Left ventricle myocardium inferior (tissue), 1 donor: Measurements from ENCODE around the gene SNTA1. TPM values are rescaled to one million over a fixed set of nuclear protein-coding genes. Genes with fewer than 3 reads are reported as not detected.
A peak's percentile ranks its signal among the peaks of the same experiment; 100 is the strongest.
"Not testable (repeated sequence)": the region's sequence is repeated elsewhere in the genome, so short reads cannot be mapped to it uniquely, and the experiment has no call there.

Experiments
- DNase-seq: peaks from one replicate; pipeline ENCODE4 v3.0.0-alpha.2; 2020
- H3K27ac ChIP-seq: fragments of 200-600 bp; replicated peaks from 2 replicates; pipeline ENCODE4 v1.8.0; 2021
- H3K27me3 ChIP-seq: fragments of 200-600 bp; 2 replicates; pipeline ENCODE4 v1.8.0; 2021; ENCODE audit warnings: low read depth
- H3K36me3 ChIP-seq: fragments of 200-600 bp; 2 replicates; pipeline ENCODE4 v1.8.0; 2021
- H3K4me1 ChIP-seq: fragments of 200-600 bp; 2 replicates; pipeline ENCODE4 v1.8.0; 2021
- H3K4me3 ChIP-seq: fragments of 200-600 bp; 2 replicates; pipeline ENCODE4 v1.8.0; 2021; ENCODE audit warnings: mild to moderate bottlenecking, moderate library complexity
- H3K9me3 ChIP-seq: fragments of 200-600 bp; replicated peaks from 2 replicates; pipeline ENCODE4 v1.8.0; 2021
- intact Hi-C: fragments of 100-400 bp; cut with micrococcal nuclease; formaldehyde crosslinking; loops from one replicate; pipeline ENCODE4 v1.11.0; 2022
- total RNA-seq: library from RNA; stranded (reverse); fragmentation: NEBNext Ultra II Directional; extraction: Animal tissue kit (Norgen Biotek cat#: 25700); gene quantifications from one replicate; pipeline ENCODE4 v1.2.1, GENCODE V29; 2021
- TF ChIP-seq, protein P1 (sequence below): fragments of 200-600 bp; IDR thresholded peaks from 2 replicates; pipeline ENCODE4 v1.8.0; 2021; ENCODE audit warnings: antibody characterized with exemption, mild to moderate bottlenecking, borderline replicate concordance
- donor health status: DM: no; HTN: yes; CAD: no; lungs with severe emphysema.

The SNTA1 gene
- total RNA-seq, 1 donor from 2014 or later = 202 TPM

DNA sequence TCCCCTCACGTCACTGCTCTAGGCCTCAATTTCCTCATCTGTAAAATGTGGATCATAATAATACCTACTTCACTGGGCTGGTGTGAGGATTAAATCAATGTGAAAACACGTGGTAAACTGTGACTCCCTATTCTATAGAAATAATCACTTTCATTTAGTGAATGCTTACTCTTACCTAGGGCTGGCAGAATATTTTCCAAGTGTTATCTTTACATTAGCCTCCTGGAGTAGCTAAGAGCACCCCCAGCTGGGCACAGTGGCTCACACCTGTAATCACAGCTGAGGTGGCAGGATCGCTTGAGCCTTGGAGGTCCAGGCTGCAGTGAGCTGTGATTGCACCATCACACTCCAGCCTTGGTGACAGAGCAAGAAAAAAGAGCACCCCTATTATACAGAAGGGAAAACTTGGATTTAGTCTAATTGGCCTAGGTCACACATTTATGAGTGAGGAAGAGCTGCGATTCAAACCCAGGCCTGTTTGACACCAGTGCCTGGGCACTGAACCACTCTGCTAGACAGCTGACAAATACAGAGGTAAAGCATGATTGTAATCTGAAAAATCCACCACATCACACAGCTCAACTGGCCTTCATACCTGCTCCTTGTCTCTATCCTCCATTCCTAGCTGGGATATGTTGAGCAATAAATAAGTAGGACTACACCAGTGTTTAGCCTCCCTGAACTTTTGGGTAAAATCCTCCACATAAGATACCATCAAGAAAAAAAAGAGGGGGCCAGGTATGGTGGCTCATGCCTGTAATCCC, 1.4 kb upstream of the SNTA1 start:
- intact Hi-C loops = no loop called here
- TF ChIP-seq, protein P1, sequence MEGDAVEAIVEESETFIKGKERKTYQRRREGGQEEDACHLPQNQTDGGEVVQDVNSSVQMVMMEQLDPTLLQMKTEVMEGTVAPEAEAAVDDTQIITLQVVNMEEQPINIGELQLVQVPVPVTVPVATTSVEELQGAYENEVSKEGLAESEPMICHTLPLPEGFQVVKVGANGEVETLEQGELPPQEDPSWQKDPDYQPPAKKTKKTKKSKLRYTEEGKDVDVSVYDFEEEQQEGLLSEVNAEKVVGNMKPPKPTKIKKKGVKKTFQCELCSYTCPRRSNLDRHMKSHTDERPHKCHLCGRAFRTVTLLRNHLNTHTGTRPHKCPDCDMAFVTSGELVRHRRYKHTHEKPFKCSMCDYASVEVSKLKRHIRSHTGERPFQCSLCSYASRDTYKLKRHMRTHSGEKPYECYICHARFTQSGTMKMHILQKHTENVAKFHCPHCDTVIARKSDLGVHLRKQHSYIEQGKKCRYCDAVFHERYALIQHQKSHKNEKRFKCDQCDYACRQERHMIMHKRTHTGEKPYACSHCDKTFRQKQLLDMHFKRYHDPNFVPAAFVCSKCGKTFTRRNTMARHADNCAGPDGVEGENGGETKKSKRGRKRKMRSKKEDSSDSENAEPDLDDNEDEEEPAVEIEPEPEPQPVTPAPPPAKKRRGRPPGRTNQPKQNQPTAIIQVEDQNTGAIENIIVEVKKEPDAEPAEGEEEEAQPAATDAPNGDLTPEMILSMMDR = peak; percentile 61
- H3K27me3 ChIP-seq = no peaks in the 10 kb centered on the region
- no peaks in the 10 kb centered on the region for H3K9me3 ChIP-seq
- H3K27ac ChIP-seq = peak overlapping the region; percentile 91
- peaks cover 42% of the 10 kb centered on the region for H3K4me1 ChIP-seq
- peak overlapping the region; percentile 77 for H3K4me3 ChIP-seq
- peak; percentile 31 for DNase-seq
- no peaks in the 10 kb centered on the region for H3K36me3 ChIP-seq

DNA sequence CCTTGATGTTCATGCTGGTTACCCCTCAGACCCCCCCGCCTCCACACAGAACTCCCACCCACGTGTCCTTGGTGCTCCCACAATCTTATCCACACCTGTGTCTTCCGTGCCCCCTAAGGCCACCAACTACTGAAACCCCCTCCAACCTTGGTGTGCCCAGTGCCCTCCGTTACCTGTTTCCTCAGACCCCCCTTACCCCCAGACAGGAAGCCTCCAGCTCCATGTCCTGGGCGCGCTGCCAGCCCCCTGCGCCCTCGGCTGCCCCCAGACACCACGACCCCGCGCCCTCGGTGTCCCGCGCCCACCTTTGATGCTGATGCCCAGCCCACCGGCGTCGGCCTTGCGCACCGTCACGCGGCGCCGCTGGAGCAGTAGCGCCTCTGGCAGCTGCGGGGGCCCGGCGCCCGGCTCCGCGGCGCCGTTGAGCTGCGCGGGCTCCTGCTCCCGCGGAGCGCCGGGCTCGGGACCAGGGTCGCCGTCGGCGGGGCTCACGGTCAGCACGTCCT, 504 bp downstream of the SNTA1 start:
- Histone ChIP-seq H3K27ac (peak overlapping the region; percentile 91), H3K9me3 (no peaks in the 10 kb centered on the region), H3K27me3 (no peaks in the 10 kb centered on the region), H3K4me1 (peaks cover 61% of the 10 kb centered on the region), H3K36me3 (peaks cover 4% of the 10 kb centered on the region), H3K4me3 (peak overlapping the region; percentile 77)
- TF ChIP-seq, protein P1 = no peak
- intact Hi-C loops = no loop called here
- DNase-seq = peak; percentile 43

DNA sequence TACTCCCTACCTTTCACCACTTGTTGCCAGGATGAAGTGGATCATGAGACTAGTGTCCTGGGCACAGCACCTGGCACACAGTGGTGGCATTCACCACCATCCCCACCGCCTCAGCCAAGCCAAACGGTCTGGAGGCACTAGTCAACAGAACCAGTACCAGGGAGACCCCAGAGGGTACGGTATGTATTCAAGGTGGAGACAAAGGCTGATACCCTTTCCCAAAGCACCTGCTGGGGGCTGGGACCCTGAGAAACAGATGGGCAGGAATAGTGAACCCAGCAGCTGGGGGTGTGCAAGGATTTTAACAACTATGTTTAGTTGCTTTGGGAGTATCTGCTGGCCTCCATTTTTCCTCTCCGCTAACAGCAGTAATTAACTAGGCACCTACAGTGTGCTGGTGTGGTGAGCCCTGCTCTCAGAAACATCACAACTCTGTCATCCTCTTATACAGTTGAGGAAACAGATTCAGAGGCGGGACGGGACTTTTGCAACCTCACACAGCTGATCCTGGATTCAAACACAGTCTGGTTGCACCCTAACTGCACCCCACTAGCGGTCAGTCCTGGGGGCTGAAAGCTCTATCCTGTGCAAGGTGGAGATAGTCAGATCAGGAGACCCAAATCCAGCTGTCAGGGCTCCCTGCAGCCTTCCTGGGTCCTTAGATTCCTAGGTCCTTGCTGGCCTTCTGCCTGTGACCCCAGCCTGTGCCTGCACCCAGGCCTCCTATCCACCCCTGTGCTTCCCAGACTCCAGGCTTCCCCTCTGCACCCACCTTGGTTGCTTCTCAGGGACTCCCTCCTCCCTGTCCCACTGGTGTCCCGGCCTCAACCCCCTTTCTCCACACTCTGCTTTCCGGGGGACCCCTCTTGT, 1.2 kb downstream of the SNTA1 start:
- peak overlapping the region; percentile 91 for H3K27ac ChIP-seq
- intact Hi-C loops = no loop called here
- TF ChIP-seq, protein P1 = no peak
- H3K4me1 ChIP-seq = peaks cover 68% of the 10 kb centered on the region
- no peak for DNase-seq
- H3K27me3 ChIP-seq = no peaks in the 10 kb centered on the region
- H3K9me3 ChIP-seq = no peaks in the 10 kb centered on the region
- H3K36me3 ChIP-seq = peaks cover 4% of the 10 kb centered on the region
- peak overlapping the region; percentile 77 for H3K4me3 ChIP-seq

DNA sequence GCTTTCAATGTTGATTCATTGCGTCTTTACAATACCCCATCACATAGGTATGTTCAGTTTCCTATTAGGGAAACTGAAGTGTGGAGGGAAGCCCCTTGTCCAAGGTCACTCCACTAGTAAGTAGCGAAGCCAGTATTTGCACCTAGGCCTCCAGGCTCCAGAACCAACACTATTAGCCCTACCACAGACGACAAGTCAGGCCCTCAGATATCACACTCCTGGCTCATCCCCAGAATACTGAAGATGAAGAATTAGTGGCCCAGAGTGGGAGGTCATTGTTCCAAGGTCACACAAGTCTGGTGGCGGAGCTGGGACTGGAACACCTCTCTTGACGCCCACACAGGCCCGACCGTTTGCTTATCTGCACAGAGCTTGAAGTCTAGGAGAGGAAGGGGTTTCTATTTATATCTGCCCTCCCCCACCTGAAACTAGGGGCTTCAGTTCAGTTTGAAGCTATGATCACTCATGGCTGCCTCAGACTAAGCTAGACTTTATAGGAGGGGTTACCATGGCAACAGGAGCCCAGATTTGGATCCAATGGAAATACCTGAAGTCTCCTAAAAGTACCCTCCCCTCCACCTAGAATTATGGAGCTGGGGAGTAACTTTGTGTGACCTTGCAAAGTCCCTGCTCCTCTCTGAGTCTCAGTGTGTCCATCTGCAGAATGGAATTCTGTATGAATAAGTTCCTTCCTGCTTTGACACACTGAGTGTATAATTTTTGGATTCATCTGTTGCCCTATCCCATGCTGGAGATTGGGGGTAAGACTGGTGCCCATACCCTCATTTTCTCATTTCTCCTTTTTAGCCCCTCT, 2.2 kb downstream of the SNTA1 start:
- H3K27ac ChIP-seq = peak overlapping the region; percentile 91
- peaks cover 4% of the 10 kb centered on the region for H3K36me3 ChIP-seq
- TF ChIP-seq, protein P1 = no peak
- DNase-seq = peak; percentile 37
- peaks cover 77% of the 10 kb centered on the region for H3K4me1 ChIP-seq
- peak overlapping the region; percentile 77 for H3K4me3 ChIP-seq
- no peaks in the 10 kb centered on the region for H3K9me3 ChIP-seq
- H3K27me3 ChIP-seq = no peaks in the 10 kb centered on the region
- intact Hi-C loops = no loop called here

DNA sequence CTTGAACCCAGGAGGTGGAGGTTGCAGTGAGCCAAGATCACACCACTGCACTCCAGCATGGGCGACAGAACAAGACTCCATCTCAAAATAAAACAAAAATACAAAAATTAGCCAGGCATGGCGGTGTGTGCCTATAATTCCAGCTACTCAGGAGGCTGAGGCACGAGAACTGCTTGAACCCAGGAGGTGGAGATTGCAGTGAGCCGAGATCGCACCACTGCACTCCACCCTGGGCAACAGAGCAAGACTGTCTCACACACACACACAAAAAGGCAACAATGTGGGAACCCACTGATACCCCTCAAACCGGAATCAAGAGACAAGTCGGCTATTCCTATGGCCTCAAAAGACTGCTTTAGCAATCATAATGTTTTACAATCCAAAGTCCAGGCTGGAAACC, 3.0 kb downstream of the SNTA1 start:
- DNase-seq, intact Hi-C loops, H3K9me3 ChIP-seq, H3K36me3 ChIP-seq, H3K27me3 ChIP-seq: not testable (repeated sequence)
- H3K27ac ChIP-seq = peak overlapping the region; percentile 91
- H3K4me1 ChIP-seq = peaks cover 82% of the 10 kb centered on the region
- peak overlapping the region; percentile 77 for H3K4me3 ChIP-seq
